C4-2B (cell line): ENCODE results near the gene PTCD3.

Experiments used
- H3K27ac ChIP-seq: fragments of 450-650 bp; 2 replicates; pipeline ENCODE4 v1.5.1; 2017
- CTCF ChIP-seq: fragments of 450-650 bp; conservative IDR thresholded peaks from 2 replicates; pipeline ENCODE4 v1.5.1; 2017; ENCODE audit warnings: mild to moderate bottlenecking
- ZFX ChIP-seq: fragments of 450-650 bp; IDR thresholded peaks from 2 replicates; pipeline ENCODE4 v1.6.1; 2017

The PTCD3 gene

GRCh38 chr2:86143926-86144685 is 38.1 kb downstream of the PTCD3 start:
- no peak overlapping the region for H3K27ac ChIP-seq
- no peak for TF ChIP-seq ZFX
- TF ChIP-seq CTCF: no peak

- TF ChIP-seq CTCF: no peak
- TF ChIP-seq ZFX: no peak
- no peak overlapping the region for H3K27ac ChIP-seq
Observed at GRCh38 chr2:86147793-86148192, 41.8 kb downstream of the PTCD3 start.

- TF ChIP-seq CTCF (no peak), ZFX (no peak)
- no peak overlapping the region for H3K27ac ChIP-seq
Observed at GRCh38 chr2:86150502-86150901, 44.5 kb downstream of the PTCD3 start.

- no peak for TF ChIP-seq CTCF
- TF ChIP-seq ZFX: no peak
- H3K27ac ChIP-seq: no peak overlapping the region
Observed at GRCh38 chr2:86157009-86157556, 51.0 kb downstream of the PTCD3 start.

- no peak for TF ChIP-seq CTCF
- no peak for TF ChIP-seq ZFX
- no peak overlapping the region for H3K27ac ChIP-seq
Observed at GRCh38 chr2:86158286-86158685, 52.3 kb downstream of the PTCD3 start.

- TF ChIP-seq CTCF: no peak
- no peak for TF ChIP-seq ZFX
- H3K27ac ChIP-seq: no peak overlapping the region
Observed at GRCh38 chr2:86160156-86160952, 54.3 kb downstream of the PTCD3 start.

GRCh38 chr2:86170449-86170848 is 64.4 kb downstream of the PTCD3 start:
- TF ChIP-seq ZFX (no peak), CTCF (no peak)

More at GRCh38 chr2:86170449-86170848, 64.4 kb downstream of the PTCD3 start:
- H3K27ac ChIP-seq: no peak overlapping the region
